GM23338 (cell line): ENCODE data around the gene BMP10. TPM values are rescaled to one million over a fixed set of nuclear protein-coding genes. Genes with fewer than 3 reads are reported as not detected.

ENCODE experiments used
- ATAC-seq: fragments of 200-7000 bp; cut with Tn5 transposase; 3 replicates; pipeline ENCODE4 v1.9.1; 2020
- DNase-seq: peaks from one replicate; pipeline ENCODE4 v3.0.0-alpha.2; 2015; ENCODE audit warnings: low spot score
- H2AFZ ChIP-seq: fragments of 200-600 bp; sonication (generic); 2 replicates; pipeline ENCODE4 v1.8.0; 2016; ENCODE audit warnings: antibody characterized with exemption, mild to moderate bottlenecking, moderate library complexity
- H3F3A ChIP-seq: fragments of 200-600 bp; sonication (generic); replicated peaks from 2 replicates; pipeline ENCODE4 v1.8.0; 2017; ENCODE audit warnings: antibody characterized with exemption, mixed run types, low read depth
- H3K27ac ChIP-seq: fragments of 200-600 bp; sonication (generic); 2 replicates; pipeline ENCODE4 v1.6.1; 2016; ENCODE audit warnings: low read depth
- H3K27me3 ChIP-seq: fragments of 200-600 bp; sonication (generic); 2 replicates; pipeline ENCODE4 v1.8.0; 2016; ENCODE audit warnings: mild to moderate bottlenecking, mixed run types, moderate library complexity; ENCODE audit not compliant: insufficient read depth
- H3K36me3 ChIP-seq: fragments of 200-600 bp; sonication (generic); 2 replicates; pipeline ENCODE4 v1.8.0; 2016; ENCODE audit warnings: mild to moderate bottlenecking; ENCODE audit not compliant: insufficient read depth
- H3K4me1 ChIP-seq: fragments of 200-600 bp; sonication (generic); 2 replicates; pipeline ENCODE4 v1.8.0; 2016; ENCODE audit warnings: mild to moderate bottlenecking, moderate library complexity; ENCODE audit not compliant: insufficient read depth
- H3K4me2 ChIP-seq: fragments of 200-600 bp; sonication (generic); 2 replicates; pipeline ENCODE4 v1.7.1; 2017; ENCODE audit warnings: mixed run types
- H3K4me3 ChIP-seq: fragments of 200-600 bp; sonication (generic); 2 replicates; pipeline ENCODE4 v1.6.1; 2016; ENCODE audit warnings: mixed run types
- H3K79me2 ChIP-seq: fragments of 200-600 bp; sonication (generic); replicated peaks from 2 replicates; pipeline ENCODE4 v1.8.0; 2017; ENCODE audit warnings: mild to moderate bottlenecking; ENCODE audit not compliant: insufficient read depth
- H3K9me2 ChIP-seq: fragments of 200-600 bp; sonication (generic); 2 replicates; pipeline ENCODE4 v1.8.0; 2017; ENCODE audit not compliant: insufficient read depth
- H4K20me1 ChIP-seq: fragments of 200-600 bp; sonication (generic); replicated peaks from 2 replicates; pipeline ENCODE4 v1.8.0; 2017; ENCODE audit warnings: mild to moderate bottlenecking; ENCODE audit not compliant: insufficient read depth
- H3K27ac Mint-ChIP-seq: 2 replicates; pipeline ENCODE4 v1.8.0; 2020; ENCODE audit warnings: inconsistent platforms, mild to moderate bottlenecking, moderate library complexity, mixed read lengths
- H3K27me3 Mint-ChIP-seq: 3 replicates; pipeline ENCODE4 v1.8.0; 2022; ENCODE audit warnings: low read depth, mild to moderate bottlenecking, moderate library complexity, mixed read lengths, inconsistent platforms; ENCODE audit not compliant: insufficient read depth, poor library complexity
- H3K36me3 Mint-ChIP-seq: 3 replicates; pipeline ENCODE4 v1.8.0; 2021; ENCODE audit warnings: low read depth, mild to moderate bottlenecking, inconsistent platforms, moderate library complexity, mixed read lengths
- H3K4me1 Mint-ChIP-seq: 3 replicates; pipeline ENCODE4 v1.8.0; 2020; ENCODE audit warnings: mild to moderate bottlenecking, inconsistent platforms, mixed read lengths
- H3K4me3 Mint-ChIP-seq: 3 replicates; pipeline ENCODE4 v1.8.0; 2021; ENCODE audit warnings: moderate library complexity, mild to moderate bottlenecking, inconsistent platforms, mixed read lengths
- H3K9me3 Mint-ChIP-seq: 3 replicates; pipeline ENCODE4 v1.8.0; 2020; ENCODE audit warnings: moderate library complexity, mild to moderate bottlenecking, inconsistent platforms, mixed read lengths
- EZH2 ChIP-seq: fragments of 200-600 bp; sonication (generic); IDR thresholded peaks from one replicate; pipeline ENCODE4 v1.8.0; 2017; ENCODE audit warnings: antibody characterized with exemption, mild to moderate bottlenecking, low read depth; ENCODE audit not compliant: unreplicated experiment
- EZH2phosphoT487 ChIP-seq: fragments of 200-600 bp; sonication (generic); IDR thresholded peaks from one replicate; pipeline ENCODE4 v1.8.1; 2018; ENCODE audit warnings: antibody characterized with exemption; ENCODE audit not compliant: unreplicated experiment
- JUNB ChIP-seq: IDR thresholded peaks from one replicate; pipeline ENCODE4 v1.6.1; 2016; ENCODE audit warnings: antibody characterized with exemption; ENCODE audit not compliant: unreplicated experiment
- NANOG ChIP-seq: IDR thresholded peaks from 2 replicates; pipeline ENCODE4 v1.6.1; 2016; ENCODE audit warnings: antibody characterized with exemption, borderline replicate concordance
- POLR2AphosphoS5 ChIP-seq: IDR thresholded peaks from 2 replicates; pipeline ENCODE4 v1.6.1; 2016; ENCODE audit warnings: antibody characterized with exemption, low read depth
- REST ChIP-seq: IDR thresholded peaks from one replicate; pipeline ENCODE4 v1.6.1; 2018; ENCODE audit warnings: antibody characterized with exemption; ENCODE audit not compliant: unreplicated experiment
- STAT1 ChIP-seq: IDR thresholded peaks from one replicate; pipeline ENCODE4 v1.6.1; 2016; ENCODE audit warnings: antibody characterized with exemption; ENCODE audit not compliant: unreplicated experiment
- ZNF114 ChIP-seq: fragments of 250-450 bp; sonication (Bioruptor Pico); IDR thresholded peaks from 2 replicates; pipeline ENCODE4 v1.5.0; 2020; ENCODE audit warnings: mild to moderate bottlenecking, moderate library complexity
- polyA plus RNA-seq: library from polyadenylated mRNA; unstranded; fragments of >200 nt; fragmentation: Nextera tagmentation; extraction: Ambion mirVana; gene quantifications from 2 replicates; pipeline ENCODE4 v1.2.1, GENCODE V29; 2016
- total RNA-seq: library from RNA; depleted of rRNA; stranded (reverse); fragments of >200 nt; shearing (Covaris generic); gene quantifications from 2 replicates; pipeline ENCODE4 v1.2.3, GENCODE V29; 2014

Gene BMP10
- total and polyA plus RNA-seq, 2 experiments from 2014 or later = not detected

DNA sequence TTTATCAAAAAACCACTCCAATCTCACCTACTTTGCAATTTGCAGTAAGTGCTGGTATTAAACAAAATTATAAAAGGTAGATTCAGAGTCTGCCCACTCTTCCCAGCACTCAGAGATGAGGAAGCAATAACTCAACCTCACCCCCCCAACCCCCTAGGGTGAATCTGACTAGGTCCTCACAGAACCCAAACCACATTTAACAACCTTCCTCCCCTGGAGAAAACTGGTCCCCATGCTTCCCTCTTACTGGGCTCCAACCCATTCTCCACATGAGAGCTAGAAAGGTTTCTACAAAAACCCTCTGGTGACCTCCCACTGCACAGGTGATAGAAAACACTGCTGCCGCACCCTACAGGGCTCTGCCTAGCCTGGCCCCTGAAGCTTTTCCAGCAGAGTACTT is 40.5 kb upstream of the BMP10 start:
- no peak overlapping the region for H3K27ac Mint-ChIP-seq
- Histone ChIP-seq H3K4me1 (peaks cover 15% of the 10 kb centered on the region), H3K79me2 (no peaks in the 10 kb centered on the region), H2AFZ (no peak overlapping the region), H3K9me2 (peaks cover 8% of the 10 kb centered on the region; the same call in 1 of the 2 replicates), H3K4me3 (no peak overlapping the region), H4K20me1 (no peaks in the 10 kb centered on the region), H3K36me3 (no peaks in the 10 kb centered on the region), H3K27ac (no peak overlapping the region), H3K4me2 (peak overlapping the region; percentile 65), H3F3A (no peaks in the 10 kb centered on the region), H3K27me3 (no peaks in the 10 kb centered on the region)
- no peak overlapping the region for H3K4me3 Mint-ChIP-seq
- TF ChIP-seq NANOG (no peak), JUNB (no peak), POLR2AphosphoS5 (no peak), REST (no peak), EZH2phosphoT487 (no peak), STAT1 (no peak), EZH2 (no peak)
- DNase-seq = no peak
- no peaks in the 10 kb centered on the region for H3K9me3 Mint-ChIP-seq
- H3K27me3 Mint-ChIP-seq = peaks cover 4% of the 10 kb centered on the region
- no peaks in the 10 kb centered on the region; the same call in 2 of the 3 replicates for H3K36me3 Mint-ChIP-seq
- H3K4me1 Mint-ChIP-seq = peaks cover 15% of the 10 kb centered on the region
- no peak for ATAC-seq

- H3F3A ChIP-seq = no peaks in the 10 kb centered on the region
- DNase-seq (peak; percentile 28), ATAC-seq (peak; percentile 58)
- no peaks in the 10 kb centered on the region for H3K27me3 ChIP-seq
- peaks cover 15% of the 10 kb centered on the region for H3K4me1 ChIP-seq
- Mint-ChIP-seq H3K4me1 (peaks cover 15% of the 10 kb centered on the region), H3K9me3 (no peaks in the 10 kb centered on the region), H3K27me3 (peaks cover 4% of the 10 kb centered on the region), H3K27ac (0 out of 2 replicates have a peak overlapping the region, but pooled peaks have one; percentile 29), H3K36me3 (no peaks in the 10 kb centered on the region; the same call in 2 of the 3 replicates), H3K4me3 (no peak overlapping the region; the same call in 2 of the 3 replicates)
- no peak overlapping the region for H2AFZ ChIP-seq
- H3K9me2 ChIP-seq = peaks cover 8% of the 10 kb centered on the region; the same call in 1 of the 2 replicates
- H3K79me2 ChIP-seq = no peaks in the 10 kb centered on the region
- no peak overlapping the region for H3K4me3 ChIP-seq
- no peak for TF ChIP-seq ZNF114 (CRISPR knock-in tag)
- peak overlapping the region; percentile 65 for H3K4me2 ChIP-seq
- no peaks in the 10 kb centered on the region for H4K20me1 ChIP-seq
- H3K36me3 ChIP-seq = no peaks in the 10 kb centered on the region
- H3K27ac ChIP-seq = no peak overlapping the region
Observed at GRCh38 chr2:68911246-68911645, 40.0 kb upstream of the BMP10 start.
